GM23248 (cell line): ENCODE results near the gene ACTR3C.
"Not testable (repeated sequence)": the region's sequence is repeated elsewhere in the genome, so short reads cannot be mapped to it uniquely, and the experiment has no call there.

Source experiments
- EZH2 ChIP-seq: fragments of 200-600 bp; sonication (generic); IDR thresholded peaks from 2 replicates; pipeline ENCODE4 v1.6.1; 2018; ENCODE audit warnings: antibody characterized with exemption, mild to moderate bottlenecking; ENCODE audit not compliant: insufficient read depth, poor library complexity, severe bottlenecking
- EZH2phosphoT487 ChIP-seq: fragments of 200-600 bp; sonication (generic); IDR thresholded peaks from 2 replicates; pipeline ENCODE4 v1.6.1; 2018; ENCODE audit warnings: antibody characterized with exemption, moderate library complexity, mild to moderate bottlenecking, low read depth; ENCODE audit not compliant: insufficient read depth

- not testable (repeated sequence) for TF ChIP-seq EZH2, EZH2phosphoT487
Measured at GRCh38 chr7:150205866-150206265, 117.5 kb downstream of the ACTR3C start.
